HepG2 (cell line): Measurements from ENCODE around the gene CAB39.

Experiments
- ELF4 ChIP-seq: sonication (generic); formaldehyde crosslinking; IDR thresholded peaks from 2 replicates; pipeline ENCODE4 v1.5.0; 2020; ENCODE audit warnings: missing genetic modification reagents, mild to moderate bottlenecking, moderate library complexity, borderline replicate concordance
- POLR2AphosphoS5 ChIP-seq: IDR thresholded peaks from 2 replicates; pipeline ENCODE4 v1.6.1; 2012; ENCODE audit warnings: low read depth, low read length
- TOE1 ChIP-seq: sonication (generic); formaldehyde crosslinking; IDR thresholded peaks from 2 replicates; pipeline ENCODE4 v1.4.0; 2020; ENCODE audit warnings: mild to moderate bottlenecking, missing genetic modification reagents
- ZNF703 ChIP-seq: sonication (generic); formaldehyde crosslinking; IDR thresholded peaks from 2 replicates; pipeline ENCODE4 v1.5.1; 2020; ENCODE audit warnings: missing genetic modification reagents, mild to moderate bottlenecking, moderate library complexity, borderline replicate concordance
- TF ChIP-seq, protein P1 (sequence below): sonication (generic); formaldehyde crosslinking; IDR thresholded peaks from 2 replicates; pipeline ENCODE4 v1.5.0; 2020; ENCODE audit warnings: mild to moderate bottlenecking, missing genetic modification reagents, moderate library complexity

DNA sequence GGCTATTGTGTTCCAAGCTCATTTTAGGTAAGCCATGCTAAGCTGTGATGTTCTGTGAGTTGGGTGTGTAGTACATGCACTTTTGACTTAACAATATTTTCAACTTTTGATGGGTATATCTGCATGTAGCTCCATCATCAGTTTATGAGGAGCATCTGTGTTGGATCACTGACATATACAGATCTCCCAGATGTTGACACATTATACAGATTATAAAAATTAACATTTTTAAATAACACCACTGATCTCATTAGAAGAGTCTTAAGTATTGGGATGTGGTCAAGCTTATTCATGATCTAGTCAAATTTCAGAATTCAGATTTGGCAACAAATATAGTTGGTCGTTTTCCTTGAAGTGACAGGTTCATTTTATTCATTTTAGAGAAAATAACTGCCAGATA lies 51.7 kb downstream of the CAB39 start:
- TF ChIP-seq ZNF703 (CRISPR knock-in tag): no peak
- no peak for TF ChIP-seq TOE1 (CRISPR knock-in tag)
- no peak for TF ChIP-seq POLR2AphosphoS5
- no peak for TF ChIP-seq ELF4 (CRISPR knock-in tag)
- TF ChIP-seq, protein P1, sequence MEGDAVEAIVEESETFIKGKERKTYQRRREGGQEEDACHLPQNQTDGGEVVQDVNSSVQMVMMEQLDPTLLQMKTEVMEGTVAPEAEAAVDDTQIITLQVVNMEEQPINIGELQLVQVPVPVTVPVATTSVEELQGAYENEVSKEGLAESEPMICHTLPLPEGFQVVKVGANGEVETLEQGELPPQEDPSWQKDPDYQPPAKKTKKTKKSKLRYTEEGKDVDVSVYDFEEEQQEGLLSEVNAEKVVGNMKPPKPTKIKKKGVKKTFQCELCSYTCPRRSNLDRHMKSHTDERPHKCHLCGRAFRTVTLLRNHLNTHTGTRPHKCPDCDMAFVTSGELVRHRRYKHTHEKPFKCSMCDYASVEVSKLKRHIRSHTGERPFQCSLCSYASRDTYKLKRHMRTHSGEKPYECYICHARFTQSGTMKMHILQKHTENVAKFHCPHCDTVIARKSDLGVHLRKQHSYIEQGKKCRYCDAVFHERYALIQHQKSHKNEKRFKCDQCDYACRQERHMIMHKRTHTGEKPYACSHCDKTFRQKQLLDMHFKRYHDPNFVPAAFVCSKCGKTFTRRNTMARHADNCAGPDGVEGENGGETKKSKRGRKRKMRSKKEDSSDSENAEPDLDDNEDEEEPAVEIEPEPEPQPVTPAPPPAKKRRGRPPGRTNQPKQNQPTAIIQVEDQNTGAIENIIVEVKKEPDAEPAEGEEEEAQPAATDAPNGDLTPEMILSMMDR (CRISPR knock-in tag): no peak
